NCI-H460 (cell line): ENCODE results near the gene LCNL1. TPM values are rescaled to one million over a fixed set of nuclear protein-coding genes. Genes with fewer than 3 reads are reported as not detected.

Experiments
- DNase-seq: peaks from one replicate; pipeline ENCODE4 v3.0.0-alpha.2; 2016; ENCODE audit warnings: low read depth; ENCODE audit errors: extremely low read depth
- total RNA-seq: library from RNA; depleted of rRNA; stranded (reverse); fragments of >200 nt; shearing (Covaris generic); gene quantifications from 2 replicates; pipeline ENCODE4 v1.2.3, GENCODE V29; 2014

LCNL1 gene
- total RNA-seq, 1 experiment from 2014 or later = not detected

- no peak for DNase-seq
Measured at GRCh38 chr9:136946228-136947027, 36.4 kb upstream of the LCNL1 start.

GRCh38 chr9:136947028-136947891 is 35.5 kb upstream of the LCNL1 start:
- no peak for DNase-seq

GRCh38 chr9:136947955-136948510 is 34.8 kb upstream of the LCNL1 start:
- DNase-seq = peak; percentile 53

- DNase-seq = no peak
Measured at GRCh38 chr9:136949239-136949816, 33.5 kb upstream of the LCNL1 start.

GRCh38 chr9:136949817-136950655 is 32.8 kb upstream of the LCNL1 start:
- peak; percentile 90 for DNase-seq

- no peak for DNase-seq
Measured at GRCh38 chr9:136950656-136951276, 32.0 kb upstream of the LCNL1 start.

GRCh38 chr9:136951541-136952320 is 31.1 kb upstream of the LCNL1 start, which contains the start of gene LCN12:
LCN12 (plus strand) TSS chr9:136952273; CDS start chr9:136952328, 55 bp downstream.
- DNase-seq = no peak

- DNase-seq = no peak
Measured at GRCh38 chr9:136952321-136952850, 30.4 kb upstream of the LCNL1 start.

- DNase-seq = no peak
Measured at GRCh38 chr9:136952876-136953770, 29.7 kb upstream of the LCNL1 start.

GRCh38 chr9:136953771-136954269 is 29.0 kb upstream of the LCNL1 start:
- DNase-seq = no peak

GRCh38 chr9:136954270-136955083 is 28.3 kb upstream of the LCNL1 start:
- DNase-seq = no peak

GRCh38 chr9:136955202-136955942 is 27.4 kb upstream of the LCNL1 start:
- DNase-seq = no peak

GRCh38 chr9:136955943-136956335 is 26.9 kb upstream of the LCNL1 start:
- DNase-seq = no peak

- no peak for DNase-seq
Measured at GRCh38 chr9:136956604-136957003, 26.2 kb upstream of the LCNL1 start.

GRCh38 chr9:136957461-136957860 is 25.3 kb upstream of the LCNL1 start:
- DNase-seq = no peak

- no peak for DNase-seq
Measured at GRCh38 chr9:136957901-136958300, 24.9 kb upstream of the LCNL1 start.
